Prostate gland (tissue), 2 donors: Measurements from ENCODE around the gene DOCK4. TPM values are rescaled to one million over a fixed set of nuclear protein-coding genes. Genes with fewer than 3 reads are reported as not detected.
A peak's percentile ranks its signal among the peaks of the same experiment; 100 is the strongest.

Experiments used
- DNase-seq: peaks from one replicate; pipeline ENCODE4 v3.0.0-alpha.2; 2019; ENCODE audit warnings: low spot score
- H3K27ac ChIP-seq, 2 donors: fragments of 200-600 bp; sonication (generic); 2 replicates each; pipeline ENCODE4 v1.5.1; 2017 to 2019
- H3K27me3 ChIP-seq: fragments of 200-600 bp; sonication (generic); replicated peaks from 2 replicates; pipeline ENCODE4 v1.5.1; 2019; ENCODE audit not compliant: insufficient read depth
- H3K36me3 ChIP-seq, 2 donors: fragments of 200-600 bp; sonication (generic); 1 replicate in 1 of 2; 2 replicates in 1 of 2; pipeline versions ENCODE4 v1.5.1 to v1.8.1; 2017 to 2019
- H3K4me1 ChIP-seq: fragments of 200-600 bp; sonication (generic); replicated peaks from 2 replicates; pipeline ENCODE4 v1.5.1; 2019
- H3K4me3 ChIP-seq, 2 donors: fragments of 200-600 bp; sonication (generic); 2 replicates each; pipeline ENCODE4 v1.5.1; 2017 to 2019
- H3K9me3 ChIP-seq: fragments of 200-600 bp; sonication (generic); 2 replicates; pipeline ENCODE4 v1.5.1; 2017
- POLR2A ChIP-seq: fragments of 450-650 bp; IDR thresholded peaks from one replicate; pipeline ENCODE4 v1.6.1; 2016; ENCODE audit warnings: antibody characterized with exemption, mild to moderate bottlenecking
- POLR2AphosphoS5 ChIP-seq: sonication (generic); formaldehyde crosslinking; IDR thresholded peaks from one replicate; pipeline ENCODE4 v1.6.1; 2017; ENCODE audit warnings: antibody characterized with exemption
- WGBS: methylation state at CpG from one replicate; pipeline ENCODE4 v1.1.5; 2018; 5-methylcytosine and 5-hydroxymethylcytosine counted together
- intact Hi-C: fragments of 100-400 bp; cut with DNase I; formaldehyde crosslinking; loops from one replicate; pipeline ENCODE4 v1.14.2; 2022
- total RNA-seq, 2 donors: library from RNA; depleted of rRNA; stranded (reverse); fragments of >200 nt; gene quantifications; one replicate each; pipeline ENCODE4 v1.1.0, GENCODE V29; 2016
- TF ChIP-seq, protein P1 (sequence below), 4 experiments: fragments of 200-600 bp in 2 of 4; fragments of 450-650 bp in 2 of 4; sonication (generic) in 2 of 4; IDR thresholded peaks; 1 replicate in 3 of 4; 2 replicates in 1 of 4; pipeline ENCODE4 v1.5.1; 2016 to 2019; ENCODE audit warnings: antibody characterized with exemption in 4 of 4, mild to moderate bottlenecking in 2 of 4, moderate library complexity in 2 of 4

The DOCK4 gene
- total RNA-seq, 2 donors from 2014 or later: 21.8 to 37.4 TPM

DNA sequence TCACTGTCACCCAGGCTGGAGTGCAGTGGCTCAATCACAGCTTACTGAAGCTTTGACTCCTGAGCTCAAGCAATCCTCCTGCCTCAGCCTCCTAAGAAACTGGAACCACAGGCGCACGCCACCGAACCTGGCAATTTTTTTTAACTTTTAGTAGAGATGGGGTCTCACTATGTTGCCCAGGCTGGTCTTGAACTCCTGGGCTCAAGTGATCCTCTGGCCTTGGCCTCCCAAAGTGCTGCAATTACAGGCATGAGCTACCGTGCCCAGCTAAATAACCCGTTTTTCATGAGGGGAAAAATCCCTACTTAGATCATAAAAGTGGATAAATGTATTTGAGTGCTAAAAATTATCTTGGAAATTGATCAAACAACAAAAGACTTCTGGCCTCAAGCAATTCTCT, 443.4 kb downstream of the DOCK4 start:
- H3K36me3 ChIP-seq: no peaks in the 10 kb centered on the region
- H3K27ac ChIP-seq: no peak overlapping the region
- no peaks in the 10 kb centered on the region for H3K4me1 ChIP-seq
- intact Hi-C loops: loop anchor here (5.0 kb wide), 1 partner anchor 735 kb away; no protein-coding TSS in a partner anchor
- H3K9me3 ChIP-seq: no peaks in the 10 kb centered on the region
- TF ChIP-seq, protein P1, sequence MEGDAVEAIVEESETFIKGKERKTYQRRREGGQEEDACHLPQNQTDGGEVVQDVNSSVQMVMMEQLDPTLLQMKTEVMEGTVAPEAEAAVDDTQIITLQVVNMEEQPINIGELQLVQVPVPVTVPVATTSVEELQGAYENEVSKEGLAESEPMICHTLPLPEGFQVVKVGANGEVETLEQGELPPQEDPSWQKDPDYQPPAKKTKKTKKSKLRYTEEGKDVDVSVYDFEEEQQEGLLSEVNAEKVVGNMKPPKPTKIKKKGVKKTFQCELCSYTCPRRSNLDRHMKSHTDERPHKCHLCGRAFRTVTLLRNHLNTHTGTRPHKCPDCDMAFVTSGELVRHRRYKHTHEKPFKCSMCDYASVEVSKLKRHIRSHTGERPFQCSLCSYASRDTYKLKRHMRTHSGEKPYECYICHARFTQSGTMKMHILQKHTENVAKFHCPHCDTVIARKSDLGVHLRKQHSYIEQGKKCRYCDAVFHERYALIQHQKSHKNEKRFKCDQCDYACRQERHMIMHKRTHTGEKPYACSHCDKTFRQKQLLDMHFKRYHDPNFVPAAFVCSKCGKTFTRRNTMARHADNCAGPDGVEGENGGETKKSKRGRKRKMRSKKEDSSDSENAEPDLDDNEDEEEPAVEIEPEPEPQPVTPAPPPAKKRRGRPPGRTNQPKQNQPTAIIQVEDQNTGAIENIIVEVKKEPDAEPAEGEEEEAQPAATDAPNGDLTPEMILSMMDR (IDR thresholded peaks at IDR 0.05): no peak
- TF ChIP-seq POLR2A: no peak
- no peak for TF ChIP-seq POLR2AphosphoS5
- no peak for DNase-seq
- H3K4me3 ChIP-seq: no peak overlapping the region
- 67% methylated on average over 5 of the region's 5 CpGs for WGBS
- H3K27me3 ChIP-seq: no peaks in the 10 kb centered on the region

DNA sequence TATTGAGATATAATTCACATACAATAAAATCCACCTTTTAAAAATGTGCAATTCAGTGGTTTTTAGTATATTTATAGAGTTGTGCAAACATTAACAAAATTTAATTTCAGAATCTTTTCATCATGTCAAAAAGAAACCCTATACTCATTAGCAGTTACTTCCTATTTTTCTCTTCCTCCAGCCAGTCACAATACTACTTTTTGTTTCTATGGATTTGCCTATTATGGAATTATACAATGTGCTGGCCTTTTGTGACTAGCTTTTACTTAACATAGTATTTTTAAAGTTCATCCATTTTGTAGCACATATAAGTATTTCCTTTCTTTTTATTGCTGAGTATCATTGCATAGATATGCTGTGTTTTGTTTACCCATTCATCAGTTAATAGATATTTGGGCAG, 444.0 kb downstream of the DOCK4 start:
- Histone ChIP-seq H3K36me3 (no peaks in the 10 kb centered on the region), H3K9me3 (no peaks in the 10 kb centered on the region), H3K27ac (no peak overlapping the region), H3K4me1 (no peaks in the 10 kb centered on the region), H3K4me3 (no peak overlapping the region), H3K27me3 (no peaks in the 10 kb centered on the region)
- intact Hi-C loops: loop anchor here (5.0 kb wide), 1 partner anchor 735 kb away; no protein-coding TSS in a partner anchor
- TF ChIP-seq, protein P1 (IDR thresholded peaks at IDR 0.05): no peak
- TF ChIP-seq POLR2AphosphoS5: no peak
- TF ChIP-seq POLR2A: no peak
- DNase-seq: no peak

DNA sequence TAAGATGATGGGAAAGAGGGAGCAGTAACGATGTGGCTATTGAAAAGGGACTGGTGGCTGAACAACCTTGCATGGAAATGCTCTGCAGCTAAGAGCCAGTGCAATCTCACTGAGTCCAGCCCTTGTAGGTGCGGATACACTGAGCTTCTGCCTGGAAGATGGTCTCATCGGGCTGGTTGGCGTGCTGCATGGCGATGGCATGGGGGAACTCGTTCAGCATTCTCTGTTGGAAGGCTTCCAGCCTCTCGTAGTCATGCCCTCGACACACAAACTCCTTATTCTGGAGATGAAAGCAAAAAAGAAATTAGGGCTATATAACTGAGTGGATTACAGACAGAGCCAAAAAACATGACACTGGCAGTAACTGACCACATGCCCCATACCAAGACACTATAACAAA, 446.2 kb downstream of the DOCK4 start:
- intact Hi-C loops: loop anchor here (5.0 kb wide), 1 partner anchor 737 kb away; no protein-coding TSS in a partner anchor
- Histone ChIP-seq H3K36me3 (no peaks in the 10 kb centered on the region), H3K4me3 (no peak overlapping the region), H3K27ac (no peak overlapping the region), H3K9me3 (no peaks in the 10 kb centered on the region), H3K4me1 (no peaks in the 10 kb centered on the region), H3K27me3 (no peaks in the 10 kb centered on the region)
- 46% methylated on average over 8 of the region's 8 CpGs for WGBS
- no peak for DNase-seq
- TF ChIP-seq, protein P1 (IDR thresholded peaks at IDR 0.05): no peak
- TF ChIP-seq POLR2A: no peak
- TF ChIP-seq POLR2AphosphoS5: no peak

DNA sequence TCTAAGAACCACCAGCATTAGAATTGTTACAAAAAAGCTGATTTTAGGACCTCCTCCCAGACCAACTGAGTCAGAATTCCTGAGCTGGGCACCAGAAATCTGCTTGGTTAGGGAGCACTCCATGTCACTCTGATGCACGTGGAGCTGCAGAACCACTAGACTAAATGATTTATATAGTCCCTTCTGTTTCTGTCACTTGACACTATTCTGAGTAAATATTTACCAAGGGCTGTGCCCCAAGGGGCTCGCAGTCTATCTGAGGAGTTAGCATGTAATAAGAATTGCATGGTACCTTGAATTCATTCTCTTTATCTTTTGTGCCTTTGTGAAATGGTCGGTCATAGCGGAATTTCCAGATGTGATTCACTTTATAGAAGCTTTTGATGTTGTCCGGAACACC, 447.9 kb downstream of the DOCK4 start:
- TF ChIP-seq, protein P1 (IDR thresholded peaks at IDR 0.05): no peak
- TF ChIP-seq POLR2A (no peak), POLR2AphosphoS5 (no peak)
- Histone ChIP-seq H3K9me3 (no peaks in the 10 kb centered on the region), H3K27ac (no peak overlapping the region), H3K4me1 (no peaks in the 10 kb centered on the region), H3K4me3 (no peak overlapping the region), H3K36me3 (no peaks in the 10 kb centered on the region), H3K27me3 (no peaks in the 10 kb centered on the region)
- DNase-seq: no peak
- 63% methylated on average over 5 of the region's 5 CpGs for WGBS
- intact Hi-C loops: loop anchor here (5.0 to 10.0 kb wide), 2 partner anchors 99 to 446 kb away; partner anchors contain the start of genes DOCK4 and ZNF277

DNA sequence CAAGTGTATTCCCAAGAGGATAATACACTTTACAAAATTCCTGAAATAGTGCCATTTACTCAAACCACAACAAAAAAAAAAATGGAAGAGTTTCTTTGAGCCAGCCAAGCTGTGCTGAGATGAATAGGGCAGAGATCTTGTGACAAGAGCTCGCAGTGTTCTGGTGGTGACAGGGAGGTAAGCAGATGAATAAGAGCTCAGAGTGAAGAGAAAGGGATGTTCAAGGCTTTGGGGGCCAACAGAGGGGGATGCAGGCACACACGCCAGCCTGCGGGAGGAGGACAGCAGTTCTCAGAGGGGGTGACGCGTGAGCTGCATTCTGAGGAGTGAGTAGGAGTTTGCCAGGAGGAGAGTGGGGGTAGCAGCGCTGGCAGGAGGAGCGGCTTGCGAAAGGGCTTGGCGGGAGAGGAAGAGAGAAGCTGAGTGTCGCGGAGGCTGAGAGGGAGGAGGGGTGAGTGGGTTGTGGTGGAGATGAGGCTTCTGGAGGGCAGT, 449.5 kb downstream of the DOCK4 start:
- 57% methylated on average over 11 of the region's 11 CpGs for WGBS
- Histone ChIP-seq H3K27ac (peak overlapping the region in 1 of 2 donors; percentile 38), H3K4me1 (no peaks in the 10 kb centered on the region), H3K9me3 (no peaks in the 10 kb centered on the region), H3K4me3 (no peak overlapping the region), H3K27me3 (no peaks in the 10 kb centered on the region), H3K36me3 (no peaks in the 10 kb centered on the region)
- DNase-seq: no peak
- intact Hi-C loops: loop anchor here (5.0 to 10.0 kb wide), 2 partner anchors 101 to 448 kb away; partner anchors contain the start of genes DOCK4 and ZNF277
- TF ChIP-seq, protein P1 (IDR thresholded peaks at IDR 0.05): no peak
- no peak for TF ChIP-seq POLR2AphosphoS5
